ENCODE results near the gene PROSER3.

DNA sequence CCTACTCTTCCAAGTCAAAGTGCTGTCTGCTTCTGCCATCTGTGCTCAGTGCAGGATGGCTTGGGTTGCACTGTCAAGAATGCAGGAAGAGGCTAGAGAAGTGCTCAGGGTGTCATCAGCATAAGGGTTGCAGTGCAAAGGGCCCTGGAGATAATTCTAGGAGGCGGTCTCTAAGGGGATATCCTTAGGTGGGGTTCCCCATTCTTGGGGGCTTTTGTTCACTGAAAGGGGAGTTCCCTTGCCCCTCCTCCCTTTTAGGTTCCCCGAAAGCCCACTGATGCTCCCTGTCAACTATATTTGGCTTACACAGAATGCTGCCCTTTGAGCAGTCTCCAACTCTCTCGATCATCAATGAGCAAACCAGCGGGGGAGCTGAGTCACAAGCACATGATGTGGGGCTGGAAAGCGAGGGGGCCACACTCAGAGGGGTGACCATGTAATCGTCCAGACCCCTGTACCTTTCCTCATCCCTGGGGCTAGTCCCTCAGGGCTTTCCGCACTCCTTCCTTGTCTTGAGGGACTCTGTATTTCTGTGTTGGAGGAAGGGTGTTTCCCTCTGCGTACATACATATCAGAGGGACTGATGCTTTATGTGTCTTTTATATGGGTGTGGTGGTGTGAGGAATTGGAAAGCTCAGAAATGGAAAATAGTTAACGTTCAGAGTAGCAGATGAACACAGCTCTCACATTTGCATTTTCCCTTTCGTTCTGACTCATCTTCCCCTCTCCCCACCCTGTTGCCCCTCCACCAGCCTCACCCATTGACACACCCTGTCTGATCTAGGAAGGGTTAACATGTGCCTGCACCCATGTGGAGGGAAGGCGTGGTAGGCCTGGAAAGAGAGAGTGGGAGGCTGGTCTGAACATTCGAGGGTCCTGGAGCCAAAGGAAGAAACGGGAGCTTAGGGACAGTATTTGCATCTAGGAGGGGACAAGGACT lies 46.9 kb upstream of the PROSER3 start:
- TF ChIP-seq EZH2 (IDR thresholded peaks at IDR 0.05; ENCODE audit: low read length, missing control alignments), result no peak
- TF ChIP-seq, protein P1, sequence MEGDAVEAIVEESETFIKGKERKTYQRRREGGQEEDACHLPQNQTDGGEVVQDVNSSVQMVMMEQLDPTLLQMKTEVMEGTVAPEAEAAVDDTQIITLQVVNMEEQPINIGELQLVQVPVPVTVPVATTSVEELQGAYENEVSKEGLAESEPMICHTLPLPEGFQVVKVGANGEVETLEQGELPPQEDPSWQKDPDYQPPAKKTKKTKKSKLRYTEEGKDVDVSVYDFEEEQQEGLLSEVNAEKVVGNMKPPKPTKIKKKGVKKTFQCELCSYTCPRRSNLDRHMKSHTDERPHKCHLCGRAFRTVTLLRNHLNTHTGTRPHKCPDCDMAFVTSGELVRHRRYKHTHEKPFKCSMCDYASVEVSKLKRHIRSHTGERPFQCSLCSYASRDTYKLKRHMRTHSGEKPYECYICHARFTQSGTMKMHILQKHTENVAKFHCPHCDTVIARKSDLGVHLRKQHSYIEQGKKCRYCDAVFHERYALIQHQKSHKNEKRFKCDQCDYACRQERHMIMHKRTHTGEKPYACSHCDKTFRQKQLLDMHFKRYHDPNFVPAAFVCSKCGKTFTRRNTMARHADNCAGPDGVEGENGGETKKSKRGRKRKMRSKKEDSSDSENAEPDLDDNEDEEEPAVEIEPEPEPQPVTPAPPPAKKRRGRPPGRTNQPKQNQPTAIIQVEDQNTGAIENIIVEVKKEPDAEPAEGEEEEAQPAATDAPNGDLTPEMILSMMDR (conservative IDR thresholded peaks at IDR 0.05 in 1 of 2, IDR thresholded peaks at IDR 0.05 in 1 of 2; ENCODE audit: low read depth in 1 of 2, low read length in 2 of 2), result no peak
